ENCODE measurements around the gene ZNF532.
"Not testable (repeated sequence)": the region's sequence is repeated elsewhere in the genome, so short reads cannot be mapped to it uniquely, and the experiment has no call there.

Gene ZNF532

DNA sequence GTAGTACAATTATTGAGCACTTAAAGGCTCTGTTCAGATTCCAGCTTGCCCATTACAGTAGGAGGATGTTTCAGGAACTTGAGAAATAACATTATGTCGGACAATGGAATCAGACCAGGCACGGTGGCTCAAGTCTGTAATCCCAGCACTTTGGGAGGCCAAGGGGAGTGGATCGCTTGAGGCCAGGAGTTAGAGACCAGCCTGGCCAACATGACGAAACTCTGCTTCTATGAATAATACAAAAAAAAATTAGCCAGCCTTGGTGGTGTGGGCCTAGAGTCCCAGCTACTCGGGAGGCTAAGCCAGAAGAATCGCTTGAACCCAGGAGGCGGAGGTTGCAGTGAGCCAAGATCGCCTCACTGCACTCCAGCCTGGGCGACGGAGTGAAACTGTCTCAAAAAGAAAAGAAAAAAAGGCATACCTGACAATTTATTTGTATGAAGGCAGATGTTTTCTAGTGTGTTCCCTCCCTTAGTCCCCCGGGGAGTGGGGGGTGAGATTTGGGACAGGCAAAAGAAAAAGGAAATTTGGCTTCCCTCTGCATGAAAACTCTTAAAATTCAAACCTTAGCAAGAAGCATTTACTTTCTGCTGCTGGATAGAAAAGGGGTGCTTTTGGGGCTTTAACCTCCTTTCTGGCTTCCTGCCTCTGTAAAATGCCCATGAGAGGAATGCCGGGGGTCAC, 13.7 kb upstream of the ZNF532 start:
- no peak for DNase-seq

DNA sequence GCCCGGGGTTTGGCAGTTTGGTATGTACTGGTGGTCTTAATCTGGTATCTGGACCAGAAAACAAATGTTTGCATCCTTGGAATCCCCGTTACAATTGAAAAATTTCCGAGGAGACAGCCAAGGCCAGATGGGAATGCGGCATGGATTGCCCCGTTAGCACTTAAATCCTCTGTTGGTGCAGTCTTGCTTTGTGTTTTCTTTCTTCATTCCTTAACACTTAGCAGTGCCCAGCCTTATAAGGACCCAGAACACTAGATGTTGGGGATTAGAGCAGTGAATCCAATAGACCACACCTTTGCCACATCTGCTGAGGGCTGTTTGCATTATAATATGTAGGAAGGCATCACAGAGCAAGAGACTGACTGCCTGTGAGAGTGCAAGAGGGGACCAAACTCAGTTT, 12.8 kb upstream of the ZNF532 start:
- no peak for DNase-seq

DNA sequence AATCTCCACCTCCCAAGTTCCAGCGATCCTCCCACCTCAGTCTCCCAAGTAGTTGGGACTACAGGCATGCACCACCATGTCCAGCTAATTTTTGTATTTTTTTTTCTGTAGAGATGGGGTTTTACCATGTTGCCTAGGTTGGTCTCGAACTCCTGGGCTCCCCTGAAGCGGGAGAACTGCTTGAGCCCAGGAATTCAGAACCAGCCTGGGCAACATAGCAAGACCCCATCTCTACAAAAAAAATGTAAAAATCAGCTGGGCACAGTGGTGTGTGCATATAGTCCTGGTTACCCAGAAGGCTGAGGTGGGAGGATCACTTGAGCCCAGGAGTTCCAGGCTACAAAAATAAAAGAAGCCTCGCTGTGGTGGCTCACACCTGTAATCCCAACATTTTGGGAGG, 12.0 kb upstream of the ZNF532 start:
- no peak for DNase-seq

DNA sequence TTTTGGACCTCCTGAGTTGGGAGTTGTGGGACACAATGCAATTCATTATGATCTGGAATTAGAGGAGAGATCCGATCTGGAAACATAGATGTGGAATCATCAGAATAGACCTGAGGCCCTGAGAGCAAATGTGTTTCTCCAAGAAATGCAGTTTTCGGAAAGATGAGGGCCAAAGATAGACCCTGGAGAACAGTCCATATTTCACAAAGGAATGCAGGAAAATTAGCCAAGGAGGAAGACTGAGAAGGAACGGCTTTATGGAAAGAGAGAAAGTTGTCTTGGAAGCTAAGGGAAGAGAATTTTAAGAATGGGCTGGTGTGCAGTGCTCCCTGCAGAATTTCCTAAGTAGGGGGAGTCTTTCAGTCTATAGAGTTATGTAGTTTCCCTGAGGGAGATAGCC, 11.1 kb upstream of the ZNF532 start:
- no peak for DNase-seq

DNA sequence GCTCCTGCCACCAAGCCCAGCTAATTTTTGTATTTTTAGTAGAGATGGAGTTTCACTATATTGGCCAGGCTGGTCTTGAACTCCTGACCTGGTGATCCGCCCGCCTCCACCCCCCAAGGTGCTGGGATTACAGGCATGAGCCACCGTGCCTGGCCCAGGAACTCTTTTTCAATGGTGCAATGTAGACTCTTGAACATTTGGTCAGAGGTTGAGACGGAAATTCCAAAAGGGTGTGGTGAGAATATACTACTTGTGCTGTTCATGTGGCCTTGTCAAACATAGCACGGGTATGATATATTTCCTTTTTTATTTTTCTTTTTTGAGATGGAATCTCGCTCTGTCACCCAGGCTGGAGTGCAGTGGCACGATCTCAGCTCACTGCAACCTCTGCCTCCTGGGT, 9.2 kb upstream of the ZNF532 start:
- not testable (repeated sequence) for DNase-seq

DNA sequence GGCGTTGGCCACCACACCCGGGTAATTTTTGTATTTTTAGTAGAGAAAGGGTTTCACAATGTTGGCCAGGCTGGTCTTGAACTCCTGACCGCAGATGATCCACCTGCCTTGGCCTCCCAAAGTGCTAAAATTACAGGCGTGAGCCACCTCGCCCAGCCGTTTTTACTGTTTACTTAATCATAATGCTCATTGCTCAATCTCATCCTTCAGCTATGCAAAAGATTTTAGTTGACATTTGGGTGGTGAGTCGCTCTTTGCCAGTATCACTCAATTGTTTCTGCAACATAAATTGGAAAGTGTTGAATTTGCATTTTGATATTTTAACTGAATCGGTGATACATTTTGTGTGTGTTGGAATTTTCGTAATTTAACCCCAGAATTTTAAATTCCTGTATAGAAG, 7.8 kb upstream of the ZNF532 start:
- DNase-seq = peak; percentile 31 to 45

DNA sequence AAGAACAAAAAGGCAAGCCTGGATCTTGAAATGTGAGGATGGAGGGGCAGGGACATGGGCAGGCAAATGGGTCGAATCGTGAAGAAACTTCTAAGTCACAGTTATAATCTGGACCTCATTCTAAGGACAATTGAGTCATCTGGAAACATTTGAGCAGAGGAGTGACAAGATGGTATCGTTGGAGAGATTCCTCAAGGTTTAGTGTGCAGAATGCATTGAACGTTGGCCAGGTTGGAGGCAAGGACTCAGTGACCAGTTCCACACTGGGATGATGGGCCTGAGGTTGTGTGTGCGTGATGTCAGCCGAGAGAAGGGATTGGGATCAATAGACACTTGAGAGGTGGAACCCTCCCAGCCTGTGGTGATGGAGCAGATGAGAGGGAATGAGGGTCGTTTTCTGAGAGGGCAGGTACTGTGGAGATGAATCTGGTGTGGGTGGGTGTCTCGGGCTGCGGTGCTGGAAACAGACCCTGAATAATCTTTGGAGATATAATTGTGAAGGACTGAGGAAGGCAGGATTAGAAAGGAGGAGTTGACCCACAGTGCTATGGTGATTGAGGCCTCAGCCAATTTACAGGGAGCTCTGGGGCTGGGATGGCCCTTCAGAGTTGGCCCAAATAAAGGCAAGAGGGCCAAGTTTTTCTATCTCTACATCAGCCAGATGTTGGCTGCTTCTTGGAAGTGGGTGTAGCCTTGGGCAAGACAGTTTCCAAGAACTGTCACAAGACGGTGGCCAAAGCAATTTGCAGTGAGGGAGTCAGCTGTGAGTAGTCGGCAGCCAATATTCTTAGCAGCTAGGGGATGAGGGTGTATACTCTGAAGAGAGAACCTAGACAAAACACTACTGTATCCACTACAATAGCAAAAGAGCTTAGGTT, 5.8 kb upstream of the ZNF532 start:
- peak; percentile 77 for DNase-seq

DNA sequence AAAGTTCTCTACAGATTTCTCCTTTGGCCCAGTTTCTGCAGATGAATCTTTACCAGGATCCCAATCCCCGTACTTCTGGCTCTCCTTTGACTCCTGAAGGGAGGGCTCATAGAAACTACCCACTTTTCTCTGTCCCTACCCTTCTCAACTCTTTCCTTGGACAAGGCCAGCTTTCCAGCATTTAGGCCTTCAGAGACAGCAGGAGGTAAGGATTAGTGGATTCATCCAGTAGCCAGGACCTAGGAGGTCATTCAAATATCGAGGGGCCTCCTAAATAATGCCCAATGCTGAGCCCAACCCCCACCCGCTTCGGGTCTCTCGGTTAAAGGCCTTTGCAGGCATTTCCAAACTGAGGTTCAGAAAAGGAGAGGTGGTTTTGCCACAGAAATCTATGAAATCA, 4.8 kb upstream of the ZNF532 start:
- no peak for DNase-seq

DNA sequence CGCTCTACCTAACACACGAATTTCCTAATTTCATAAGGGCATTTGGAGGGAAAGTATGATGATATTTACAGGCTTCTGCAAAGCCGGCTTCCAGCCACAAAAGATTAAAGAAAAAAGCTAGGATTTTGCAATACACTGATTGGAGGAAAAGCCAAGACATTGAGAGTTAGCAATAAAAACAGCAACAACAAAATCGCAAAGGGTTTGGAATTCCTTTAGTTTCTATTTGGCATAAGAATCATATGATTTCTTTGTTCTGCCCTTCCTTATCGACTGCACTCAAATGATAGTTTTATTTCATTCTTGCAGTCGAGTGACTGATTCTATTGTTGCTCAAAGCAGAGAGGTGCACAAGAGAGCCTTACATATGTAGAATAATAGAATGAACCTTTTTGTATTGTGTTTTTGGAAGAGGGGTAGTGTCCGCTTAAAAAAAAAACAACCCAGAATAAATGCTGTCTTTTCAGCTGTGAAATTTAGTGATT, 3.9 kb upstream of the ZNF532 start:
- no peak for DNase-seq

DNA sequence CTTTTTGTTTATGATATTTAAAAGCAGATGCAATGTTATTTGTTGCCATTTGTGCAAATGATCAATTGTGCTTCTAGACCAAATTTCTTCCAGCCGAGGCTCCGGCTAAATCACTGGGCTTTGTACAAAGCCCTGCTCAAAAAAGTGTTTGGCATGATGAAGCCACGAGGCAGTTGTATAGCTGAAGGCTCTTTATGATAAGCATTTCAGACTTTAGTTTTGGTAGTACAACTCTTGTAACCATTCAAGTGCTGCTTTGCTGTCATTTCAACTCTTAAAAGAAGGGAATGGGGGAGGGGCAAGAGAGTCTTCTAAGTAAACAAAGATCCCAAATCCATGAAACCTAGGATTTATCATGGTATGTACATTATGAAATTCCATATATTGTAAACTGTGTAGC, 3.3 kb upstream of the ZNF532 start:
- no peak for DNase-seq

DNA sequence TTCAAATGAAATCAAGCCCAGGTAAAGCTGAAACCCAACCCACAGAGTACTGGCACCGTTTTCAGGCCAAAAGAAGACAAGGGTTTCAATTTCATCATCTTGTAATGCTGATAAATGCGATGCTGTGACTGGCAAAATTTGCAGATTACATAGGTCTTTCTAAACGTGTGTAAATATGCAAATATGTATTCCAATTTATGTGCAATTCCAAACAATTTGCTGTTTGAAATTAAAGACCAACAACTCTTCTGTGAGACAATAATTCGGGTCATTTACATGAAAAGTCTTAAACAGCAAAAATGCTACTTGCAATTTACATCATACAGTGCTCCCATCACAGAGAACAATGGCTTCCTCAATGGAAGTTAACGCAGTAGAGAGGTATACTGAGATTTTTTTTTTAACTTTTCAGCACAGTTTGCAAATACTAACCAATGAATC, 2.8 kb upstream of the ZNF532 start:
- no peak for DNase-seq

DNA sequence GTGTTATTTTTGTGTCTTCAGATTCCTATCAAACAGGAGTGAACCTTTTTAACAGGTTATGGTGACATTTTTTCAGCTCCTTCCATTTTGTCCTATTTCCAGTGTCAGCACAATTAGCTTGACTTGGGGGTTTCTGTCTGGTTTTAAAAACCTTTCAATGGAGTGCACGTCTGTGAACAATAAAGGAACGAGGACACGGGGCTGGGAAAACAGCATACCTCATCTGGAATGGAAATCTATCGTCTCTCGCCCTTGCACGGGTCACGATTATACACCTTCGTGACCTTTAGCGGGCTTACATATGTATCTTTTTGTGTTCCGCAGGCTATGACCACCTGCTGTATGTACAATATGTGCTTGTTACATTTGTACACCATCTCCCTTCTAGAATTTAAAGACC, 2.3 kb upstream of the ZNF532 start:
- DNase-seq = no peak

DNA sequence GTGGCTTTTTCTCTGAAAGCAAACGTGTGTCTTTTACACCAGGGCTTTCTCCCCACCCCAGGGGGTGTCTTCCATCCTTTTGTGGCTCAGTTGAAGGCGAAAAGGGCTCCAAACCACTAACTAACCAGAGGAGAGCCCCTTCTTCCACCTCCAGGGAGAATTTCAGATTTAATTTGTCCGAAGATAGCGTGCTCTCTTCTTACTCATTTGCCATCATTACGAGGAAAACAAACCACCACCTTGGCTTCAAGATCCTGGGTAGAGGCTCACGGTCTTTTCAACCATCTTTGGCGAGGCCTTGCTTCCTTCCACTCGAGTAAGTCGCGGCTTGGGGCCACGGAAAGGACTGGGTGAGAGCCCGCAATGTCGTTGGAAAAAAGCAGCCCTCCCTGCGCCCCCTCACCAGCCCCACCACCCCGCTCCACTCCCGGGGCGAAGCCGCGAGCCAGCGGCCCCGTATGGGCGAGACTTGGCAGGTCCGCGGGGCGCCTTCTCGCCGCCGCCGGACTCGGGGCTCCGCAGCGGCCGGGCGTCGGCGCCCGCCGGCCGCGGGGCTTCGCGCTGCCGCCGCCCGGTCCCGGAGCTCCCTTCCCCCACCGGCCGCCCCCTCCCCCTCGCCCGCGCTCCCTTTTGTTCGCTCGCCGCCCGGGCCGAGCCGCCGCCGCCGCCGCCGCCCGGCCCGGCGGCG, 1.7 kb upstream of the ZNF532 start:
- peak in 1 of 2 donors; percentile 12 for DNase-seq

DNA sequence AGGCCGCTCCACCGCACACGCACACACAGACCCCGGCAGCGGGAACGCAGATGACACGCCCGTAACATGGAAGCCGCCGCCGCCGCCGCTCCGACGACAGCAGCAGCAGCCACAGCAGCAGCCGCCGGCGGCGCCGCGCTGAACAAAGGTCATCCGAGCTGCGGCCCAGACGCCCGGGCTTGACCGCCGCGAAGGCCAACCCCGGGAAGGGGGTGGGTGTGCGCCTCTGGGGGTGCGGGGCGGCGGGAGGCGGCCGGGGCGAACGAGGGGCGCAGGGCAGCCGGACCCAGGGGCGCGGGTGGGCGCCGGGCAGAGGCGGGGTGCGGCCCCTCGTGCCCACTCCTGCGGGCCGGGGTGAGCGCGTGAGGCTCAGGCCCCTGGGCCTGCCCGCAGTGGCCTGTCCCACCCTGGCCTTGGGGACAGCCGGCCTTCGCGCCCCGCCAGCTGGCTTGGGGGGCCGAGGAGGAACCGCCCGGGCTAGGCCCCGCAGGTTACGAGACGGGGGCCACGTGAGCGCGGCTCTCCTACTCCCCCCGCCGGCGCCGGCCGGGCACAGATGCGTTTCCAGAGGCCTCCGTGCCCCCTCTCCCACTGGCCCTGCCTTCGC, 1.0 kb upstream of the ZNF532 start:
- peak in 1 of 2 donors; percentile 46 for DNase-seq

DNA sequence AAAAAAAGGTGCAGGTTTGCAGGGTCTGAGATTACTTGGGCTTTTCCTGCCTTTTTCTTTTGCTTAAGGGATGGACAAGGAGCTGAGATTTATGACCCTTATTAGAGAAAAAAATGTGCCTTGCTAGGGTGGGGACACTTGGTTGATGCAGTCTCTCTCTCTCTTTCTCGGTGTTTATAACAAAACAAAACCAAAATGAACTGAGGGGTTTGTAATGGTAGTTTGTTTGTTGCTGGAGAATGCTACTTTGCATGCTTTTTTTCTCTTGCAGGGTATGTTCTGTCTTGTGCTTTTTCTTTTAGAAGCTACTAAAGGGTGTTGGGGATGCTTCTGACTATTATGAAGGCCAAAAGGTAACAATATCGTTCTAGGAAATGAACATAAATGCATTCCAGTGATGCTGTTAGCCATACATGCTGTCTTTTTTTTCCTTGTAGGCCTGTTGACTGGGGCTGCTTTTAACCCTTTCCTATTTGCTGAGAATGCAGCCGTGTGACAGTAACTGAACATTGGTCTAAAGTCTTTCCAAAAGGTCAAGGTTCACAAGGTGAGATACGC, 435 bp downstream of the ZNF532 start:
- DNase-seq = no peak

DNA sequence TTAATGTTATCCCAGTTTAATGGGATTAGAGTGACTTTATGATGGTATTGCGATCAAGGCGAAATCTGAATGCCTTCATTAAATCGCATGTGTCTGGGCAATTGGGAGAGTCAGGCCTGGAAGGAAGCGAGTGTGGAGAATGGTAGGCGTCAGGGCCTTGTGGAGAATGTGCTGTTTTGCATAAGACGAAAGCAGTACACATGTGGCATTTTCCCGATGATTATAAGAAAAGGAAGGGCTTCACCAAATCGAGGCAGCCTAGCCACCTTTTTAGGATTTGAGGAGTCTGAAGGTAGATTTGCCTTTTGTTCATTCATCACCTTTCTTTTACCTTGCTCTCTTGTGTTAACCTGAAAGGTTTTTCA, 1.0 kb downstream of the ZNF532 start:
- no peak for DNase-seq

DNA sequence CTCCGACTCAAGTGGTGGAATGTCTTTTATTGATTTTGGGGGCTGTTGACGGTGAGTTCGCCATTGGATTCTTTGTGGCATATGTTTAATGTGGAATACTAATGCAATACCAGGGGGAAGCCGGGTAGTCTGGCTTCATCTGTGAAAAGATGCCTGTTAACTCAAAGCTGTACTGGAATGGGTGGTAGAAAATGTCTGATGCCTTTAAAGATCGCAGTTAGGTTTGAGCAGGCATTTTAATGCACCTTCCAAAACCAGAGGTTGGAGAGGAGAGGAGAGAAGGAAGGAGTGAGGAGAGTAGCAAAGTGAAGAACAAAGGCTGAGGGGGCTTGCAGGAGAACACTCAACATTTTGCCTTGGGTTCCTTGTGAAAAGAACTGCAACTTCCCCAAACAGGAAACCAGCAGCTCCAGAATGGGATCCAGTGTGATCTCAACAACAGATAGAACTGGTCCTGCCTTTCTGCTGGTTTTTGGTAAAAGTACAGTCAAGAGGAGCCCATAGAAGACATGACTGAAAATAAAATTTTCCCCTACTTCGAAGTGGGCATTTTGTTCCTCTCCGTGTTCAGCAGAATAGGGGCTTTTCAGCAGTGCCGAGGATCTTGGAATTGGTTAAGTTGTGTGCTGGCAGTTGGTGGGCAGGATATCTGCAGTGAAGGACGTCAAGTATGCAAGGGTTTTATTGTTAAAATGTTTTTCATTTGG, 1.5 kb downstream of the ZNF532 start:
- DNase-seq = no peak

DNA sequence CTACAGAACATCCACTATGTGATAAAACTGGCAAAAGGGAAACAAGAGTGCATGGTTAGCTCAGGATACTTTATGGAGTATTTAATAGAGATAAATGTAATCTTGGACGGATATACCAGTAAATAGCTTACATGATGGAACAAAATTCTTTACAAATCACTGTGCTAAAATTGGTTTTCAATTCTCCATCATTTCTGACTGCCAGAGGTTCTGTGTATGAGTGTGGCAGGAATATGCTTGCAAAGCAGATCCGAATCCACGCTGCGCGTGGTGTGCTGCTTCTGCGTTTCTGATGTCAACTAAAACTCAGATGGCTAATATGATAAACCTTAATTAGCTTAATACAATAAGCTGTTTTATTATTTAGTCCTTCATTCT, 2.1 kb downstream of the ZNF532 start:
- DNase-seq = no peak

DNA sequence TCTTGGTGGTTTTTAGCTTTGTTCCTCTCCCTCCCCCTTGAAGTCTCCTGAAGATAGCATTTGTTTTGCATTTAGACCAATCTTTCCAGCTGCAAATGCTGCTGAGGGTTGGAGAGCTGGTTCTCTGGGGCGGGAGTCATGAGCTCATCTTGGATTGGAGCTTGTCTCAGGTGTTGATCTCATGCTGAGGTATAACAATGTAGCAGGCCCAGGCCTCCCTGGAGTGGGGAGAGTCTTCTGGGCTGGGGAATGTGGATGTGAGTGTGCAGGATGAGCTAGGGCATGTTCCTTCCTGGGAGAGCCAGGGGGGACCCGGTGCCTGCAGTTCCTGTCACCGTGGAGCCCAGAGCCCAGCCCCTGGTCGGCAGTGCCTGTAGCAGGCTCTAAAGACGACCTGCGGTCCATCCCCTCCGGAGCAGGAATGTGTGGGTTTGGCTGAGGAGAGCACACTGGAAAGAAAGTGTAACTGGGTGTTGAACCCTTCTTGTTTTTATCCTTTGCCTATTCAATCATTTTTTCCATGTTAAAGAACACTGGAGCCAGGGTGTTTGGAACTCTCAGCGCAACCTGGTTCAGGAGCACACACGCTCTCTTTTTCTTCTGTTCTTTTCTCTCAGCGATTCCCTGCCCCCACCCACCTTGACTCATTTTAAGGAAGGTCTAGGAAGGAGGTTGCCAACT, 2.7 kb downstream of the ZNF532 start:
- no peak for DNase-seq

DNA sequence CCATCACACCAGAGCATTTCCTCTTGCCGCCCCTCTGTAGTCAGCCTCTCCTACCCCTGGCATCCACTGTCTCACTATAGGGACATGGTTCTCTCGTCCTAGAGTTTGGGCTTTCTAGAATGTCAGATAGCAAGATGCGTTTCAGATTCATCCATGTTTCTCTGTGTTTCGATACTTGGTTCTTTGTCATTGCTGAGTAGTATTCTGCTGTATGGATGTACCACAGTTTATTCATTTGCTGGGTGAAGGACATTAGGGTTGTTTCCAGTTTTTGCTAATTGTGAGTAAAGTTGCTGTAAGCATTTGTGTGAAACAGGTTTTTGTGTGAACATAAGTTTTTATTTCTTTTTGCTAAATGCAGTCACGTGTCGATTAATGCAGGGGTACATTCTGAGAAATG, 3.8 kb downstream of the ZNF532 start:
- no peak for DNase-seq

DNA sequence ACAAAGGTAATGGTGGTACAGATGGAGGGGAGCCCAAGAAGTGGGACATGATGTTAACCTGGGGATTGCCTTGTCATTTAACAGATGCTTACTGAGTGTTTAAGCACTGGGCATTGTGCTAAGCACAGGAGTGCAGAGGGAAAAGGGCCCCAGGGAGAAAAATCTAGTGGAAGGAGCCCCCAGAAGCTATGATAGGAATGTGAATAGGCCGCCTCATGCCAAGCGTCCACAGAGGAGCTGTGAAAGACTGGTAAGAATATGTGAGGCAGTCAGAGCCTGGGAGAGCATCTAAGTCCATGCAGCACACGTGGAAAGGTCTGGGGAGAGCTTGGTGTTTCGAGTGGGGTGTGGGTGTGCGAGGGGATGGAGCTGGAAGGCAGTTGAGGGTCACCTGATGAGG, 5.5 kb downstream of the ZNF532 start:
- no peak for DNase-seq

DNA sequence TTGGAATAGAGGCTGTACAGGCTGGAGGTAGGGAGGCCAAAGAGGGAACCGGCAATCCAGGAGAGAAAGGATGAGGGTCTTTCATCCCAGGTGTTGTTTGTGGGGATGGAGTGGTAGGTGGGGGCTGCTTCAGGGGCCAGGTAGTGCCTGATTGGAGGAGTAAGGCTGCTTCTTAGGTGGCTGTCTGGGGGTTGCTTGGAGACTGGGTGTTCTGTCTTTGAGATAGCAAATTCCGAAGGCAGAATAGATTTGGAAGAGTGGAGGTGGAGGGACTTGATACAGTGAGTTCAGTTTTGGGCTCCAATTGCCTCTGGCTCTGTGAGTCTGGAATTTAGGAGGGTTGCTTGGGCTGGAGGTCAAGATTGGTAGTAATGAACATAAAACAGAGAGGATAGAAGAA, 5.9 kb downstream of the ZNF532 start:
- no peak for DNase-seq

Data from inflammatory macrophage (primary cell).